Measurements from ENCODE around the gene NAGA.

NAGA gene

GRCh38 chr22:42033263-42034181 lies 37.1 kb downstream of the NAGA start:
- ATAC-seq, result no peak
- no peak for TF ChIP-seq ZFP30 (CRISPR knock-in tag; IDR thresholded peaks at IDR 0.05)
- no peak for TF ChIP-seq ZFP3 (CRISPR knock-in tag; IDR thresholded peaks at IDR 0.05)
- no peak for TF ChIP-seq ZNF70 (CRISPR knock-in tag; IDR thresholded peaks at IDR 0.05)
- no peak for TF ChIP-seq ARNTL (CRISPR knock-in tag; IDR thresholded peaks at IDR 0.05; ENCODE audit: borderline replicate concordance, low read depth)
- TF ChIP-seq, protein P1, sequence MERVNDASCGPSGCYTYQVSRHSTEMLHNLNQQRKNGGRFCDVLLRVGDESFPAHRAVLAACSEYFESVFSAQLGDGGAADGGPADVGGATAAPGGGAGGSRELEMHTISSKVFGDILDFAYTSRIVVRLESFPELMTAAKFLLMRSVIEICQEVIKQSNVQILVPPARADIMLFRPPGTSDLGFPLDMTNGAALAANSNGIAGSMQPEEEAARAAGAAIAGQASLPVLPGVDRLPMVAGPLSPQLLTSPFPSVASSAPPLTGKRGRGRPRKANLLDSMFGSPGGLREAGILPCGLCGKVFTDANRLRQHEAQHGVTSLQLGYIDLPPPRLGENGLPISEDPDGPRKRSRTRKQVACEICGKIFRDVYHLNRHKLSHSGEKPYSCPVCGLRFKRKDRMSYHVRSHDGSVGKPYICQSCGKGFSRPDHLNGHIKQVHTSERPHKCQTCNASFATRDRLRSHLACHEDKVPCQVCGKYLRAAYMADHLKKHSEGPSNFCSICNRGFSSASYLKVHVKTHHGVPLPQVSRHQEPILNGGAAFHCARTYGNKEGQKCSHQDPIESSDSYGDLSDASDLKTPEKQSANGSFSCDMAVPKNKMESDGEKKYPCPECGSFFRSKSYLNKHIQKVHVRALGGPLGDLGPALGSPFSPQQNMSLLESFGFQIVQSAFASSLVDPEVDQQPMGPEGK (CRISPR knock-in tag; IDR thresholded peaks at IDR 0.05; ENCODE audit: borderline replicate concordance), result no peak
- TF ChIP-seq POU6F1 (CRISPR knock-in tag; IDR thresholded peaks at IDR 0.05; ENCODE audit: borderline replicate concordance, low read depth), result no peak
- no peak for TF ChIP-seq SNAI2 (CRISPR knock-in tag; IDR thresholded peaks at IDR 0.05)
- TF ChIP-seq ESRRG (CRISPR knock-in tag; IDR thresholded peaks at IDR 0.05), result no peak
- no peak for TF ChIP-seq ZNF565 (CRISPR knock-in tag; conservative IDR thresholded peaks at IDR 0.05; ENCODE audit: low read depth)
- no peak for TF ChIP-seq OSR1 (CRISPR knock-in tag; IDR thresholded peaks at IDR 0.05)
- TF ChIP-seq CSRNP3 (CRISPR knock-in tag; IDR thresholded peaks at IDR 0.05), result no peak
- no peak for TF ChIP-seq PPARA (CRISPR knock-in tag; IDR thresholded peaks at IDR 0.05; ENCODE audit: borderline replicate concordance)
- TF ChIP-seq ISL1 (CRISPR knock-in tag; IDR thresholded peaks at IDR 0.05), result no peak
- TF ChIP-seq GLIS3 (CRISPR knock-in tag; IDR thresholded peaks at IDR 0.05), result no peak

- no peak for TF ChIP-seq ISL1 (CRISPR knock-in tag; IDR thresholded peaks at IDR 0.05)
- ATAC-seq, result no peak
Measured at GRCh38 chr22:42026705-42027104, 43.9 kb downstream of the NAGA start.

- ATAC-seq, result no peak
- TF ChIP-seq, protein P2, sequence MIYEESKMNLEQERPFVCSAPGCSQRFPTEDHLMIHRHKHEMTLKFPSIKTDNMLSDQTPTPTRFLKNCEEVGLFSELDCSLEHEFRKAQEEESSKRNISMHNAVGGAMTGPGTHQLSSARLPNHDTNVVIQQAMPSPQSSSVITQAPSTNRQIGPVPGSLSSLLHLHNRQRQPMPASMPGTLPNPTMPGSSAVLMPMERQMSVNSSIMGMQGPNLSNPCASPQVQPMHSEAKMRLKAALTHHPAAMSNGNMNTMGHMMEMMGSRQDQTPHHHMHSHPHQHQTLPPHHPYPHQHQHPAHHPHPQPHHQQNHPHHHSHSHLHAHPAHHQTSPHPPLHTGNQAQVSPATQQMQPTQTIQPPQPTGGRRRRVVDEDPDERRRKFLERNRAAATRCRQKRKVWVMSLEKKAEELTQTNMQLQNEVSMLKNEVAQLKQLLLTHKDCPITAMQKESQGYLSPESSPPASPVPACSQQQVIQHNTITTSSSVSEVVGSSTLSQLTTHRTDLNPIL (CRISPR knock-in tag; IDR thresholded peaks at IDR 0.05; ENCODE audit: low read depth), result no peak
- TF ChIP-seq ESRRG (CRISPR knock-in tag; IDR thresholded peaks at IDR 0.05) (no peak), RARB (CRISPR knock-in tag; IDR thresholded peaks at IDR 0.05) (no peak), CSDC2 (CRISPR knock-in tag; IDR thresholded peaks at IDR 0.05) (no peak), BACH2 (CRISPR knock-in tag; IDR thresholded peaks at IDR 0.05; ENCODE audit: borderline replicate concordance) (no peak), GLIS3 (CRISPR knock-in tag; IDR thresholded peaks at IDR 0.05) (no peak), OSR1 (CRISPR knock-in tag; IDR thresholded peaks at IDR 0.05) (no peak), TOX (CRISPR knock-in tag; IDR thresholded peaks at IDR 0.05; ENCODE audit: borderline replicate concordance) (no peak)
Measured at GRCh38 chr22:42025421-42025820, 45.2 kb downstream of the NAGA start.

GRCh38 chr22:42022162-42022847 lies 48.3 kb downstream of the NAGA start:
- TF ChIP-seq CSRNP3 (CRISPR knock-in tag; IDR thresholded peaks at IDR 0.05) (no peak), ZNF565 (CRISPR knock-in tag; conservative IDR thresholded peaks at IDR 0.05; ENCODE audit: low read depth) (no peak), TCF4 (CRISPR knock-in tag; IDR thresholded peaks at IDR 0.05; ENCODE audit: borderline replicate concordance) (no peak), OSR1 (CRISPR knock-in tag; IDR thresholded peaks at IDR 0.05) (no peak), CSDC2 (CRISPR knock-in tag; IDR thresholded peaks at IDR 0.05) (no peak)
- ATAC-seq, result no peak

Data from SK-N-SH treated with all-trans-retinoic acid at 6 μM for 48 hours (cell line).